ENCODE results near the gene COL15A1.
A peak's percentile ranks its signal among the peaks of the same experiment; 100 is the strongest.

Gene COL15A1

DNA sequence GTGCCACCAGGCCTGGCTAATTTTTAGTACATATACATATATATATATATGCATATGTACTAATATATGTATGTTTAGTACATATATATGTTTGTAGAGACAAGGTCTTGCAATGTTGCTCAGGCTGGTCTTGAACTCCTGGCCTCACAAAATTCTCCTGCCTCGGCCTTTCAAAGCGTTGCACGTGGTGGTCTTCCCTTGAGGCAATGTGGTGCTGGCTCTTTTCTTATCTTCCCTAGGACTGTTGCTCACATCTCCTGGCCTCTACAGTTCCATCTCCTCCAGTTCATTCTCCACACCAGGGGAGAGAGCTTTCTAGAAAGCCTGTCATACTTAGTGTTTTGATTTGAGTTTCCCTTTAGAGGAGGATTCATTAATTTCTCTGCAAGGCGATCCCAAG lies 132.3 kb downstream of the COL15A1 start:
- Histone ChIP-seq H3K79me2 (ENCODE audit: low read length) (no peaks in the 10 kb centered on the region), H3K27me3 (ENCODE audit: low read depth, low read length) (no peaks in the 10 kb centered on the region), H3K9me3 (ENCODE audit: insufficient read depth, low read length) (no peaks in the 10 kb centered on the region), H3K36me3 (replicated peaks; ENCODE audit: low read depth, low read length) (no peaks in the 10 kb centered on the region), H4K20me1 (ENCODE audit: insufficient read depth, low read length) (no peaks in the 10 kb centered on the region), H3K27ac (ENCODE audit: low read length) (no peak overlapping the region), H3K4me1 (ENCODE audit: low read length) (peaks cover 5% of the 10 kb centered on the region; the same call in 1 of the 2 replicates), H3K9ac (ENCODE audit: low read length) (no peak overlapping the region), H3K4me3 (ENCODE audit: low read length) (no peak overlapping the region), H2AFZ (ENCODE audit: low read depth, low read length) (no peak overlapping the region), H3K4me2 (ENCODE audit: low read length) (no peak overlapping the region)
- no peak for TF ChIP-seq CTCF (IDR thresholded peaks at IDR 0.05; ENCODE audit: low read depth, low read length)
- no peak for TF ChIP-seq EZH2phosphoT487 (IDR thresholded peaks at IDR 0.05; ENCODE audit: low read depth)

DNA sequence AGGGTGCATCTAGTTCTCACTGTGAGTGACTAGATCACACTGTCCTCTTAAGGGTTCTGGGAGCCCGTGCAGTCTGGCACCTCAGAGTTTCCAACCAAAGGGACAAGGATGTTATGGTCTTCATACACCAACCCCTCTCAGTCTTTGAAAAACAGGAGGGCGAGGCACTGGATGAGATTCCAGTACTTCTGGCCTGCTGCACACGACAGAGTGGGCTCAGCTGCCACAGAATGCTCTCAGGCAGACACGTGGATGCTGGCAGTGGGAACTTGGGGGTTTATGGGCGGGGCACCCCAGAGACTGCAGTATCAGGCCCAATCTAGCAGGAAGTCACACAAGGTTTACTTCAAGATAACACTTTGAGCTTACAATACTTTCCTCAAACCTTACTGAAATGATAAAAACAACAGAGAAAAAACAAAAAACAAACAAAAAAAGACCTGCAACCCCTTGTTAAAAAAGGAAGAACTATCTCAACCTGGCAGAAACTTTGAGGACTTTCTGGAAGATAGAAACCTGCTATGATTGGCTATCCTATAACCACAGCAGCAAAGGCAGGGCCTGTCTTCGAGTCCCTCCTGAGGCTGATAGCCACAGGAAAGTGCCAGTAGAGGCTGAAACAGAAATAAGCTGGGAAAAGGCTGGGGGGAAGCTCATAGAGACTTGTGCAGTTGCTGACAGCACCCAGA lies 132.9 kb downstream of the COL15A1 start:
- H3K4me3 ChIP-seq (ENCODE audit: low read length), result no peak overlapping the region
- H3K9ac ChIP-seq (ENCODE audit: low read length), result no peak overlapping the region
- peak overlapping the region; percentile 64 for H2AFZ ChIP-seq (ENCODE audit: low read depth, low read length)
- H3K4me2 ChIP-seq (ENCODE audit: low read length), result no peak overlapping the region
- H3K36me3 ChIP-seq (replicated peaks; ENCODE audit: low read depth, low read length), result no peaks in the 10 kb centered on the region
- H4K20me1 ChIP-seq (ENCODE audit: insufficient read depth, low read length), result no peaks in the 10 kb centered on the region
- H3K27me3 ChIP-seq (ENCODE audit: low read depth, low read length), result no peaks in the 10 kb centered on the region
- H3K79me2 ChIP-seq (ENCODE audit: low read length), result no peaks in the 10 kb centered on the region
- no peaks in the 10 kb centered on the region for H3K9me3 ChIP-seq (ENCODE audit: insufficient read depth, low read length)
- TF ChIP-seq EZH2phosphoT487 (IDR thresholded peaks at IDR 0.05; ENCODE audit: low read depth) (no peak), CTCF (IDR thresholded peaks at IDR 0.05; ENCODE audit: low read depth, low read length) (no peak)
- peaks cover 5% of the 10 kb centered on the region; the same call in 1 of the 2 replicates for H3K4me1 ChIP-seq (ENCODE audit: low read length)
- no peak overlapping the region for H3K27ac ChIP-seq (ENCODE audit: low read length)

DNA sequence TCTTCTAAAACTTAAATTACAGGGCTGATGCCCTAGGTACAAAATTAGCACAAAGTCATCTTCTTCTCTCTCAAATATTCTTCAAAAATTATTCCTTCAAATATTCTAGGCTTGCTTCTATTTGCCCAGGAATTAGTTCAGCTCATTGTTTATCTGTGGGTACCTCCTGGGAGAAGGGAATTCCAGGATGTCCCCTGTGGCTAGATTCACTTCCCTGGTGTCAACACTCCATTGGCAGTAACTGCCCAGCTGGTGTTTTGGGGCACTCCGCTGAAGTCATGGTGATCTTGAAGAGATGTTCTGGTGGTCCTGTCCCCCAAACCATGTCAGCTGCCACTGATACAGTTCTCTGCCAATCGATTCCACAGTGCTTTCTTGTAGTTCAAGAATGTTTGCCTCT lies 135.0 kb downstream of the COL15A1 start:
- no peak overlapping the region for H3K4me3 ChIP-seq (ENCODE audit: low read length)
- no peaks in the 10 kb centered on the region for H3K79me2 ChIP-seq (ENCODE audit: low read length)
- H3K36me3 ChIP-seq (replicated peaks; ENCODE audit: low read depth, low read length), result no peaks in the 10 kb centered on the region
- peaks cover 8% of the 10 kb centered on the region for H3K27me3 ChIP-seq (ENCODE audit: low read depth, low read length)
- no peak overlapping the region for H3K9ac ChIP-seq (ENCODE audit: low read length)
- H3K4me1 ChIP-seq (ENCODE audit: low read length), result peaks cover 5% of the 10 kb centered on the region; the same call in 1 of the 2 replicates
- TF ChIP-seq EZH2phosphoT487 (IDR thresholded peaks at IDR 0.05; ENCODE audit: low read depth) (no peak), CTCF (IDR thresholded peaks at IDR 0.05; ENCODE audit: low read depth, low read length) (no peak)
- no peaks in the 10 kb centered on the region for H4K20me1 ChIP-seq (ENCODE audit: insufficient read depth, low read length)
- H3K9me3 ChIP-seq (ENCODE audit: insufficient read depth, low read length), result no peaks in the 10 kb centered on the region
- H2AFZ ChIP-seq (ENCODE audit: low read depth, low read length), result no peak overlapping the region
- no peak overlapping the region for H3K4me2 ChIP-seq (ENCODE audit: low read length)
- H3K27ac ChIP-seq (ENCODE audit: low read length), result no peak overlapping the region

- peaks cover 8% of the 10 kb centered on the region for H3K27me3 ChIP-seq (ENCODE audit: low read depth, low read length)
- no peak overlapping the region for H3K27ac ChIP-seq (ENCODE audit: low read length)
- no peaks in the 10 kb centered on the region for H3K9me3 ChIP-seq (ENCODE audit: insufficient read depth, low read length)
- no peaks in the 10 kb centered on the region for H4K20me1 ChIP-seq (ENCODE audit: insufficient read depth, low read length)
- no peaks in the 10 kb centered on the region for H3K36me3 ChIP-seq (replicated peaks; ENCODE audit: low read depth, low read length)
- no peak overlapping the region for H3K4me3 ChIP-seq (ENCODE audit: low read length)
- no peaks in the 10 kb centered on the region for H3K79me2 ChIP-seq (ENCODE audit: low read length)
- H2AFZ ChIP-seq (ENCODE audit: low read depth, low read length), result no peak overlapping the region
- no peak overlapping the region for H3K4me2 ChIP-seq (ENCODE audit: low read length)
- H3K4me1 ChIP-seq (ENCODE audit: low read length), result peaks cover 5% of the 10 kb centered on the region; the same call in 1 of the 2 replicates
- TF ChIP-seq EZH2phosphoT487 (IDR thresholded peaks at IDR 0.05; ENCODE audit: low read depth), result no peak
- H3K9ac ChIP-seq (ENCODE audit: low read length), result no peak overlapping the region
Observed at GRCh38 chr9:99079542-99079941, 135.8 kb downstream of the COL15A1 start.
